ENCODE results near the gene HSPA4. TPM values are rescaled to one million over a fixed set of nuclear protein-coding genes. Genes with fewer than 3 reads are reported as not detected.

The HSPA4 gene
- polyA plus RNA-seq, 3 donors from 2014 or later = 17.3 to 51.3 (median 32.3) TPM

DNA sequence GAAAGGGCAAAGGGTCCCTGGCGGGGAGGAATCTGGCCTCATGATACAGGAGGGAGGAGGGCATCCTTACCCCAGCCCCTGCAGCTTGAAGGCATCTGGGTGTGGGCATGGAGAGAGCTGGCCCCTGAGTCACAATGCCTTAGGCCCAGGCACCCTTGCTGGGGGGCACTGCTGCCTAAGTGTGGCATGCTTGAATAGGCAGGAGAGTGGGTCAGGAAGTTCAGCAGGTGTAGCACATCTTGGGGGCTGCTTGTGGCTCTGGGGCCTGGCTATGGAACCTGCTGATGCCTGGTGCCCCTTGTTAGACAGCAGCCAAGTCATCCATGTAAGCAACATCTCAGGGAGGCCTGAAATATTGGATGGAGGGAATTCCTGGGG is 63.1 kb downstream of the HSPA4 start:
- Mint-ChIP-seq H3K36me3 (no peaks in the 10 kb centered on the region), H3K4me3 (no peak overlapping the region), H3K27ac (no peak overlapping the region), H3K9me3 (no peaks in the 10 kb centered on the region), H3K27me3 (ENCODE audit: low read depth in 3 of 3) (peaks cover 0 to 1% (median under 1%) of the 10 kb centered on the region in 3 donors), H3K4me1 (peaks cover 4 to 11% of the 10 kb centered on the region in 2 donors)
- DNase-seq = no peak

DNA sequence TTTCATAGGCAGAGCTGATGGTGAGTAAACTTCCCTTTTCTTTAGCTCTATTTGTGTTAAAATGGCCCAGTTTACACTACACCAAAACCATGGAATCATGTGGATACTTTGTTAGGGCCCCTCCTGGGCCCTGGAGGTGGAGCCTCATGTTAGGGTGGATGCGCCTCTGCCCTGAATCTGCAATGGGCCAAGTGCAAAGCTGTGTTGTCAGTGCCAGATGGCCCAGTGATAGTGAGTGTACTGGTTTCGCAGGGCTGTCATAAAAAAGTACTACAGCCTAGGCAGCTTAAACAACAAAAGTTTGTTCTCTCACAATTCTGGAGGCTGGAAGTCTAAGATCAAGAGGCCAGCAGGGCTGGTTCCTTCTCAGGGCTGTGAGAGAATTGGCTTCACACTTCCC is 64.8 kb downstream of the HSPA4 start:
- Mint-ChIP-seq H3K9me3 (no peaks in the 10 kb centered on the region), H3K27ac (no peak overlapping the region), H3K36me3 (no peaks in the 10 kb centered on the region), H3K4me1 (no peaks in the 10 kb centered on the region), H3K4me3 (no peak overlapping the region), H3K27me3 (ENCODE audit: low read depth in 3 of 3) (peaks cover 0 to 2% (median 0%) of the 10 kb centered on the region in 3 donors)
- DNase-seq = no peak

DNA sequence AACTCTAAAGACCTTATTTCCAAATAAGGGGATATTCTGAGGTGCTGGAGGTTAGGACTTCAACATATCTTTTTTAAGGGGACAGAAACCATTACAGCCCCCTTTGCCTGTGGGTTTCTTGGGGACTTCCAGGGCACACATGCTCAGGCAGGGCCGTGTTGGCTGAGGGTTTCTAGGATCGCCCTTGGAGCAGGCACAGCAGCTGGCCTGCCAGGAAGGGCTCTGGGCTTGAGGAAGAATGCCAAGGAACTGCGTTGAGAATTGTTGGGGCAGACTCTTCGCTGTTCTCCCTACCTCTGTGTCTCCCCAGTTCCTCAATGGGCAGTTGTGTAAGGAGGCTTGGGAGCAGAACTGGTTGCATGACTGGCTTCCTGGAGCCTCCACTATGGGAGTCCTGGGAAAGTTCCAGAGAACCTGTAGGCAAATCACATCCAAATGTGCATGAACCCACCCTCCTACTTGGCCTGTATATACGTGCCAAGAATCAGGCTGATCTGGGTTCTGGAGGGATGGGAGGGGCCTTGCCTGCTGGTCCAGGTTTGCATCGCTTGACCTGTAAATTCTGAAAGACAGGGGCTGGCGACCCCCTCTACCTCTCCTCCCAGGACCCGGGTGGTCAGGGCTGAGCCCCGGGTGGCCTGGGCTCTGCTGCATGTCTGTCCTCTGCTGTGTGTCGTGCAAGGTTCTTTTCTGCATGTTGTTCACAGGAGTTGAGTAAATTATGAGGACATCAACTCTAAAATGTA is 65.5 kb downstream of the HSPA4 start:
- H3K27me3 Mint-ChIP-seq (ENCODE audit: low read depth in 3 of 3) = peaks cover 0 to 2% (median 1%) of the 10 kb centered on the region in 3 donors
- H3K4me1 Mint-ChIP-seq = no peaks in the 10 kb centered on the region
- no peaks in the 10 kb centered on the region for H3K36me3 Mint-ChIP-seq
- H3K9me3 Mint-ChIP-seq = no peaks in the 10 kb centered on the region
- H3K27ac Mint-ChIP-seq = no peak overlapping the region
- H3K4me3 Mint-ChIP-seq = no peak overlapping the region
- no peak for DNase-seq

DNA sequence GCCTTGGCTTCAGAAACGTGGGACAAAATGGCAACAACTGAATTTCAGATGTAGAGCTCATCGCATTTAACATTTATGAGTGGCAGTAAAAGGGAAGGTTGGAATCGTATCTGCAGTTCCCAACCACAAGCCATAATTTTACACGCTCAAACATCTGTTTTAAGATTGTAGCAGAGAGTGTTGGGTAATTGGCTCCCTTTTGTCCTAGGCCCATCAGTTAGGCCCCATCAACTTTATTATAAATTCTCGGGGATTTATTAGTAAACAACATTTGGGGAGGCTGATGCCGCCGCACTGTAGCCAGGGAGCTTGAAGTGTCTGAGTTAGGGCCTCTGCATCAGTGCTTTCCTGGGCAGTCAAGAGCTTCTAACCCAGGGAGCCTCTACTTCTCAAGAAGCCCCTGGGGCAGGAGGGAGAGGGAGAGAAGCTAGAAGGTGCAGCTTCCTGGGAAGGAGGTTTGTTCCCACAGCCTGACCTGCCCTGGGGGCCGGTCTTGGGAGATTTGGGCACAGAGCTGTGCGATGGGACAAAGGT is 66.2 kb downstream of the HSPA4 start:
- no peak overlapping the region for H3K4me3 Mint-ChIP-seq
- H3K9me3 Mint-ChIP-seq = no peaks in the 10 kb centered on the region
- no peak for DNase-seq
- H3K36me3 Mint-ChIP-seq = no peaks in the 10 kb centered on the region
- no peak overlapping the region for H3K27ac Mint-ChIP-seq
- peaks cover 0 to 2% (median 1%) of the 10 kb centered on the region in 3 donors for H3K27me3 Mint-ChIP-seq (ENCODE audit: low read depth in 3 of 3)
- no peaks in the 10 kb centered on the region for H3K4me1 Mint-ChIP-seq

DNA sequence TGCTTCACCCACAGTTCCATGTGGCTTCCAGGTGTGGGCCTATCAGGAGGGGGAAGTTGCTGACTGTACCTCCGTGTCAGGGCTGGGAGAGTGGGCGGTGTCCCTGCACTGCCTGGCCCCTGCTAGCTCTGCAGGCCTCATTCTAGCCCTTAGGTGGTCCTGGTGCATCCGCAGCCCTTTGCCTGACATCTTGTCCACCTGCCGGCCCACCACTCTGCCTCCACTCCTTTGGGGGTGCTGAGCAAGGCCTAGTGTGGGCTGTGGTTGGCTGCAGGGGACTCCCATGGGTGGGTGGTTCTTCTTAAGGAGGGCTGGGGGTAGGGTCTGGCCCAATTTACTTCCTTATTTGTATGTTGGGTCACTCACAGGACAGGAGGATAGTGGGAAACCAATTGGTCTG is 66.9 kb downstream of the HSPA4 start:
- Mint-ChIP-seq H3K27me3 (ENCODE audit: low read depth in 3 of 3) (peaks cover 0 to 2% (median 1%) of the 10 kb centered on the region in 3 donors), H3K36me3 (no peaks in the 10 kb centered on the region), H3K4me3 (no peak overlapping the region), H3K4me1 (no peaks in the 10 kb centered on the region), H3K27ac (no peak overlapping the region), H3K9me3 (no peaks in the 10 kb centered on the region)
- DNase-seq = no peak

DNA sequence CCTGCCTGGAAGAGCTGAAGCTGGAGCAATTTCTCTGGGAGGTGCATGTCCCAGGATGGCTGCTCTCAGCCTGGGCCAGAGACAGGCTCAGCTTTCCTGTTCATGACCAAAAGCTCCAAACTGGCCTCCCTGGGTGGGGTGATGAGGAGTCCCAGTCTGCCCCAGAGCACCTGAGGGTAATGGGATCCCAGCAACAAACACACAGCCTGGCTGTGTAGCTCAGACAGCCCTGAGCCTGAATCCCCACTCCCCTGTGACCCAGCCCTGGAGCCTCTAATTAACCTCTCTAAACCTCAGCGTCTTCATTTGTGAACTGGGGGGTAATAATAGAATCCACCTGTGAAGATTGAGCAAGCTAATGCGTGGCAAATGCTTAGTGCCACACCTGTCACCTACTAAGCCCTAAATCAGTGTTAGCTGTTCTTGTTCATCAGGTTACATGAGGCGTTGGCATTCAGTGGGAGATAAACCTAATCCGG is 67.5 kb downstream of the HSPA4 start:
- H3K27me3 Mint-ChIP-seq (ENCODE audit: low read depth in 3 of 3) = peaks cover 0 to 3% (median 2%) of the 10 kb centered on the region in 3 donors
- no peak overlapping the region for H3K27ac Mint-ChIP-seq
- no peak for DNase-seq
- no peaks in the 10 kb centered on the region for H3K36me3 Mint-ChIP-seq
- no peak overlapping the region for H3K4me3 Mint-ChIP-seq
- H3K4me1 Mint-ChIP-seq = no peaks in the 10 kb centered on the region
- H3K9me3 Mint-ChIP-seq = no peaks in the 10 kb centered on the region

DNA sequence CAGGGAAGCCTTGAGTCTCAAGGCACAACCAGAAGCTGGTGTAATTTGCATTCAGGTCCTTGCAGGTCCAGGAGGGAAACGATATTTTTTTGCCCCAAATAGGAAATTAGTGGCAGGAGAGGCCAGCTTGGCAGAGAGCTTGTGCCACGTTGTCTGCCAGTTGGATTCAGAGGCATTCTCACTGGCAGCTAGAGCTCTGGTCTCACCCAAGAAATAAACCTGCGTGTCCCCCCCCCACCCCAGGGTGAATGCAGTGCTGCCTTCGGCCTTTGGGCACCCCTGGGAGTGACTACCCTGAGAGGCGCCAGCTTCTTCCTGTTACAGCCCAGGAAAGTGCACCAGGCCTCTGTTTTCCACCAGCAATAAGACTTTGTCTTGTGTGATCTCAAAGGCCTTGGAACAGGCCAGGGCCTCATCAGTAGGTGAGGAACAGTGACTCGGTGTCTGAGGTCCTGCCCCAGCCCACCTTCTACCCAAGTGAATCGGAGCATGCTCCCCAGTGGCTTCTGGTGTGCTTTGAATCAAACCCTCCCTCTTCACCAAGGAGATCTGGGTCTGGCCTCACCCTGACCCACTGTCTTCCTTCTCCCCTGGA is 68.4 kb downstream of the HSPA4 start:
- peaks cover 0 to 3% (median 2%) of the 10 kb centered on the region in 3 donors for H3K27me3 Mint-ChIP-seq (ENCODE audit: low read depth in 3 of 3)
- H3K9me3 Mint-ChIP-seq = no peaks in the 10 kb centered on the region
- no peak overlapping the region for H3K4me3 Mint-ChIP-seq
- no peaks in the 10 kb centered on the region for H3K36me3 Mint-ChIP-seq
- DNase-seq = no peak
- H3K4me1 Mint-ChIP-seq = no peaks in the 10 kb centered on the region
- H3K27ac Mint-ChIP-seq = no peak overlapping the region

DNA sequence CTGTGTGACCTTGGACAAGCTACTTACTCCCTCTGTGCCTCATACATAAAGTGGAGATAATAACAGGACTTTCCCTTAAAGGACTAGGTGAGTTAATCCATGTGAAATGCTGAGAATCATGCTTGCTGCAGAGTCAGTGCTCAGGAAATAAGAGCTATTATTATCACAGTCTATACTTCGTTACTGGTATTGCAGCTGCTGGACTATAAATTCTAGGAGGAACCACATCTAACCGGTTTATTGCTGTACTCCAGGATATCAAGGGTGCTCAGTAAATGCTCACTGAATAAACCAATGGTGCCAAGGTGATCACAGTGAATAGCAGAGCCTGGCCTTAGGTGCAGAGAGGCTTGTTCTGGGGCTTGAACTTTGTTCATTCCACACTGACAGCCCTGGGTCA is 69.3 kb downstream of the HSPA4 start:
- Mint-ChIP-seq H3K9me3 (no peaks in the 10 kb centered on the region), H3K36me3 (no peaks in the 10 kb centered on the region), H3K27ac (no peak overlapping the region), H3K27me3 (ENCODE audit: low read depth in 3 of 3) (peaks cover 0 to 3% (median 2%) of the 10 kb centered on the region in 3 donors), H3K4me3 (no peak overlapping the region), H3K4me1 (no peaks in the 10 kb centered on the region)
- DNase-seq = no peak

DNA sequence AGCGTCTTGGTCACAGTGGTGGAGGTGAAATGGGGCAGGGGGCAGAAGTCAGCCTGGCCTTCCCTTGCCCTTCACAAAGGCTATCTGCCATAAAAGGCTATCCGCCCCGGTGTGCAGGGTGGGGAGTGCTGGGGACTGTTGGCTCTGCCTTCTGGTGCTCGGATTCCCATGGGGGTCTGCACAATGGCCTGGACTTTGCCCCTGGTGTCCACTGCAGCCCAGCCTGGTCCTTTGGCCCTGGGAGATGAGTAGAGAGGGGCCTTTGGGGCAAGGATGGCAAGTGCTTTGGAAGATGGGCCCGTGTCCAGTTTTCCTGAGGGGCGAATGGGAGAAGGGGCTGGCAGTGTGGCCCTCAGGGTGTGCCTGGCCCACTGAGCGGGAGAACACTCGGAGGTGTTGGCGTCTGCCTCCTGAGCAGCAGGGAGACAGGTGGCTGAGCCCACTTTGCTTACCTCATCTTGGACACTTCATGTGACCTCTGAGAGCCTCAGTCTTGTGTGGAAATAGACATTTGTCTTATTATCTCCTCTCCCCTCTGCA is 69.9 kb downstream of the HSPA4 start:
- Mint-ChIP-seq H3K4me1 (no peaks in the 10 kb centered on the region), H3K4me3 (no peak overlapping the region), H3K36me3 (no peaks in the 10 kb centered on the region), H3K27me3 (ENCODE audit: low read depth in 3 of 3) (peaks cover 0 to 3% (median 2%) of the 10 kb centered on the region in 3 donors), H3K27ac (no peak overlapping the region), H3K9me3 (no peaks in the 10 kb centered on the region)
- no peak for DNase-seq

DNA sequence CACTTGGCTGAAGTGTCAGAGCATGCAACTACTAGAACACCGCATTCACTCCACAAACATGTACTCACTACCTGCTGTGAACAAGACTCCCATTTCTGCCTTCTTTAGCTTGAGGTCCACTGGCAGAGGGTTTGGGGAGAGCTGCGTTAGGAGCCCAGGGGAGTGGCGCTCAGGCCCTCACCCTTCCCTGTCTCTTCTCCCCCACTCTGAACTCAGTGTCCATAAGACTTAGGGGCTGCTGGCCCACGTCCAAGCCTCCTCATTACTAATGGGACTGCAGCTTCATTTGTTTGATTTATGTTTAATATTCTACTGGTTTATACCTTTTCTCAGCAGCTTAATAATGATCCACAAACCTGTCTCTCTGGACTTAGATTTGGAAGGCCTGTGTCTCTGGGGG is 70.9 kb downstream of the HSPA4 start:
- no peak for DNase-seq
- Mint-ChIP-seq H3K27me3 (ENCODE audit: low read depth in 3 of 3) (peaks cover 0 to 3% (median 2%) of the 10 kb centered on the region in 3 donors), H3K27ac (no peak overlapping the region), H3K36me3 (no peaks in the 10 kb centered on the region), H3K4me1 (no peaks in the 10 kb centered on the region), H3K9me3 (no peaks in the 10 kb centered on the region), H3K4me3 (no peak overlapping the region)

DNA sequence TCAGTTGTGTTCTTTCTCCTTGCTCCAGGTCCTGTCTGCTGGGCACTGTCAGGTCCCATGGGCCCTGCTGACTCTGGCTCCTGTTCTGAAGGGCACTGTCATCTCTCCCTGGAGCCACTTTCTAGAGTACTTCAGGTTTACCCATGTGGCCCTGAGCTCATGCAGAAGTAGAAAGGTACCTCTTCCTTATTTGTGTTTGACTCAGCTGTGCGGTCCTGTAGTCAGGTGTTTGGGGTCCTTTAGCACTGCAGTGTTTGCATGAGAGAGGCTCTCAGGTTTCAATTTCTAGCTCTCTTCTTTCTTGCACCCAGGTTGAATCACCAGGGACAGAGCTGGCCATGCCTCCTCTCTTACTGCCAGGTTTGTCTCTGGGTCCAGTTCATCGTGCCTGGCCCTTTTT is 71.5 kb downstream of the HSPA4 start:
- no peaks in the 10 kb centered on the region for H3K36me3 Mint-ChIP-seq
- DNase-seq = no peak
- no peaks in the 10 kb centered on the region for H3K4me1 Mint-ChIP-seq
- peaks cover 0 to 4% (median 2%) of the 10 kb centered on the region in 3 donors for H3K27me3 Mint-ChIP-seq (ENCODE audit: low read depth in 3 of 3)
- H3K4me3 Mint-ChIP-seq = no peak overlapping the region
- no peaks in the 10 kb centered on the region for H3K9me3 Mint-ChIP-seq
- no peak overlapping the region for H3K27ac Mint-ChIP-seq

DNA sequence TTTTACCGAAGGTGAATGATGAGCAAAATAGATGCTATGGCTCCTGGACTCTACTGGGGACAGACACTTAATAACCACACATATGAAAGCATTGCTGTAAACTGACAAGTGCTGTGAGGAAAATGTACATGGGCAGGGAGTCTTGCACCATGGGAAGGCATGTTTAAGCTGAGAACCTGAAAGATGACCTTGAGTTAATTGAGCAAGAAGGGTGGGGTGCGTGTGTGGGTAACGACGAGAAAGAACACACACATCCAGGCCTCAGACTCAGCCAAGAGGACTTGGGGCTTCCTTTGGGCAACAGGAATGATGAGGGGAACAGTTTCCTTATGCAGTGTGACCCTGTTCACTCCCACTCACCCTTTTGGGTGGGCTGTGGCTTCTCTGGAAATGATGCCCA is 73.1 kb downstream of the HSPA4 start:
- Mint-ChIP-seq H3K9me3 (no peaks in the 10 kb centered on the region), H3K4me1 (no peaks in the 10 kb centered on the region), H3K36me3 (no peaks in the 10 kb centered on the region), H3K27me3 (ENCODE audit: low read depth in 3 of 3) (peaks cover 2 to 5% (median 2%) of the 10 kb centered on the region in 3 donors), H3K27ac (no peak overlapping the region), H3K4me3 (no peak overlapping the region)
- DNase-seq = no peak

DNA sequence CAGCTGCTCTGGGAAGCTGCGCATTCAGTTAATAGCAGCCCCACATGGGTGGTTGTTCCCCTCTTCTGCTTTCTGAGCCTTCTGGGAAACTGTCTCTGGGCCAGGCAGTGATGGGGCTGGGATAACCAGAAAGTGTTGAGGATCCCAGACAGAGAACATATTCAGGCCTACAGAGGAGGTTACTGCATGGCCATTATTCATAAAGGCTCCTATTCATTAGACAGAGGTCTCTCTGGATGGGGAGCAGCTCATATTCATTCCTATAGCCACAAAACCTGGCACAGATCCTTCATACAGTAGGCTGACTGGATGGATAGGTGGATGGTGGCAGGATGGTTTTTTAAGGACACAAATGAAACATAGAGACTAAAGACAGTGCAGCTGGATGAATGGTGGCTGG is 76.3 kb downstream of the HSPA4 start:
- H3K27ac Mint-ChIP-seq = no peak overlapping the region
- no peaks in the 10 kb centered on the region for H3K4me1 Mint-ChIP-seq
- no peak for DNase-seq
- H3K4me3 Mint-ChIP-seq = no peak overlapping the region
- peaks cover 2 to 3% (median 2%) of the 10 kb centered on the region in 3 donors for H3K27me3 Mint-ChIP-seq (ENCODE audit: low read depth in 3 of 3)
- no peaks in the 10 kb centered on the region for H3K36me3 Mint-ChIP-seq
- no peaks in the 10 kb centered on the region for H3K9me3 Mint-ChIP-seq

DNA sequence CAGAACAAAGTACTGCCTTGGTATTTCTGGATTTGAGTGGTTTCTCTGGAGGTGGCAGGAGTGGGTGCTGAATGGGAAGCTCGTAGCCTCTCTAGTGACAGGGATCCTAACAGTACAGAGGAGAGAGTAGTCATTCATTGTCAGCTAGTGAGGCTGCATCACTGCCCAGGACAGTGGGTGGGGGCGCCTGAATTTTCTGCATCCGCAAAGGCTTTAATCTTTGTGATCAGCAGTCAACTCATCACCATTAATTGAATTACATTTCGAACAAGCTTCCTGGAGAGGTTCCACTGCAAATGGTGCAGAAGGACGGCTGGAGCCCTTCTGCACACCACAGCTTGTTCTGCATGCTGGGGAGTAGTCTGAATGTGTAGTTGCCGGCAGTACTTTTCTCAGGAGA is 77.5 kb downstream of the HSPA4 start:
- Mint-ChIP-seq H3K9me3 (no peaks in the 10 kb centered on the region), H3K36me3 (no peaks in the 10 kb centered on the region), H3K27me3 (ENCODE audit: low read depth in 3 of 3) (peaks cover 2 to 4% (median 2%) of the 10 kb centered on the region in 3 donors), H3K27ac (no peak overlapping the region), H3K4me1 (no peaks in the 10 kb centered on the region), H3K4me3 (no peak overlapping the region)
- DNase-seq = no peak
